Activated CD4-positive, alpha-beta memory T cell treated with anti-CD3 and anti-CD28 coated beads, Interleukin-2, amount 10 ng/mL, durations not matched to agents 7 days and 5 days (primary cell): Measurements from ENCODE around the gene ASMTL. TPM values are rescaled to one million over a fixed set of nuclear protein-coding genes. Genes with fewer than 3 reads are reported as not detected.
A peak's percentile ranks its signal among the peaks of the same experiment; 100 is the strongest.
"Not testable (repeated sequence)": the region's sequence is repeated elsewhere in the genome, so short reads cannot be mapped to it uniquely, and the experiment has no call there.

ENCODE experiments used
- CTCF ChIA-PET: fragments of 350-600 bp; sonication (Branson Sonifier 250); formaldehyde crosslinking; loops from one replicate; lab custom pipeline; 2021; ENCODE audit warnings: antibody characterized with exemption, inconsistent platforms; lab: Charles Lee
- POLR2A ChIA-PET: fragments of 350-600 bp; sonication (Branson Sonifier 250); formaldehyde crosslinking; loops from one replicate; lab custom pipeline; 2021; ENCODE audit warnings: antibody characterized with exemption; lab: Charles Lee
- DNase-seq: peaks from one replicate; pipeline ENCODE4 v3.0.0-alpha.2; 2020
- H3K27ac Mint-ChIP-seq: one replicate; pipeline ENCODE4 v1.8.0; 2021; ENCODE audit warnings: mild to moderate bottlenecking, mixed read lengths
- H3K27me3 Mint-ChIP-seq: one replicate; pipeline ENCODE4 v1.8.0; 2021; ENCODE audit warnings: mixed read lengths
- H3K36me3 Mint-ChIP-seq: one replicate; pipeline ENCODE4 v1.8.0; 2021; ENCODE audit warnings: low read depth, mixed read lengths
- H3K4me1 Mint-ChIP-seq: one replicate; pipeline ENCODE4 v1.8.0; 2021; ENCODE audit warnings: mixed read lengths
- H3K4me3 Mint-ChIP-seq: one replicate; pipeline ENCODE4 v1.8.0; 2021; ENCODE audit warnings: mild to moderate bottlenecking, mixed read lengths
- H3K9me3 Mint-ChIP-seq: one replicate; pipeline ENCODE4 v1.8.0; 2021; ENCODE audit warnings: mixed read lengths
- total RNA-seq, 2 experiments: library from RNA; stranded (reverse); gene quantifications; one replicate each; pipeline ENCODE4 v1.2.3, GENCODE V29; 2021

Gene ASMTL
- total RNA-seq, 2 experiments from 2014 or later = 62.2 to 63.3 TPM

- ChIA-PET CTCF (no interaction called here), POLR2A (no interaction called here)
- Mint-ChIP-seq H3K4me1 (peaks cover 66% of the 10 kb centered on the region), H3K27me3 (no peaks in the 10 kb centered on the region), H3K9me3 (no peaks in the 10 kb centered on the region), H3K36me3 (peaks cover 48% of the 10 kb centered on the region), H3K27ac (peak overlapping the region; percentile 92), H3K4me3 (peak overlapping the region; percentile 85)
- peak; percentile 88 for DNase-seq
Measured at GRCh38 chrX:1462596-1463251, 10.0 kb upstream of the ASMTL start.

- peaks cover 60% of the 10 kb centered on the region for H3K4me1 Mint-ChIP-seq
- DNase-seq = no peak
Measured at GRCh38 chrX:1462110-1462509, 9.4 kb upstream of the ASMTL start.

DNA sequence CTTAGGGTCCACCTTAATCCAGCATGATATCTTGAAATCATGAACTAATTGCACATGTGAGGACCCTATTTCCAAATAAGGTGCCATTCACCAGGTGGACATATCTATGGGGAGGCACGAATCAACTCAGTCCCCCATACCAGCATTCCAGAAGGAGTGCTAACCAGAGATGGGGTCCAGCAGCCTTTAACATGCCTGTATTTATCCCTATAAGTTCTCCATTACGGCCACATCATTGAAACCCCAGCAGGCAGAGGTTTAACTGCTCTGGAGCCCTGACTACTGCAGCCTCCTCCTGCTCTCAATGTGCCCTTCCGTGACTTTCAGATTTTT lies 3.2 kb upstream of the ASMTL start:
- POLR2A ChIA-PET = no interaction called here
- DNase-seq = no peak
- H3K36me3 Mint-ChIP-seq = no peaks in the 10 kb centered on the region
- no peaks in the 10 kb centered on the region for H3K27me3 Mint-ChIP-seq
- H3K27ac Mint-ChIP-seq = peak overlapping the region; percentile 4
- no peaks in the 10 kb centered on the region for H3K9me3 Mint-ChIP-seq
- peaks cover 26% of the 10 kb centered on the region for H3K4me1 Mint-ChIP-seq
- CTCF ChIA-PET = no interaction called here
- H3K4me3 Mint-ChIP-seq = no peak overlapping the region

More at GRCh38 chrX:1462110-1462509, 9.4 kb upstream of the ASMTL start:
- CTCF ChIA-PET = no interaction called here
- H3K9me3 Mint-ChIP-seq = no peaks in the 10 kb centered on the region
- peaks cover 43% of the 10 kb centered on the region for H3K36me3 Mint-ChIP-seq
- H3K27me3 Mint-ChIP-seq = no peaks in the 10 kb centered on the region
- POLR2A ChIA-PET = no interaction called here
- peak overlapping the region; percentile 92 for H3K27ac Mint-ChIP-seq
- peak overlapping the region; percentile 49 for H3K4me3 Mint-ChIP-seq

DNA sequence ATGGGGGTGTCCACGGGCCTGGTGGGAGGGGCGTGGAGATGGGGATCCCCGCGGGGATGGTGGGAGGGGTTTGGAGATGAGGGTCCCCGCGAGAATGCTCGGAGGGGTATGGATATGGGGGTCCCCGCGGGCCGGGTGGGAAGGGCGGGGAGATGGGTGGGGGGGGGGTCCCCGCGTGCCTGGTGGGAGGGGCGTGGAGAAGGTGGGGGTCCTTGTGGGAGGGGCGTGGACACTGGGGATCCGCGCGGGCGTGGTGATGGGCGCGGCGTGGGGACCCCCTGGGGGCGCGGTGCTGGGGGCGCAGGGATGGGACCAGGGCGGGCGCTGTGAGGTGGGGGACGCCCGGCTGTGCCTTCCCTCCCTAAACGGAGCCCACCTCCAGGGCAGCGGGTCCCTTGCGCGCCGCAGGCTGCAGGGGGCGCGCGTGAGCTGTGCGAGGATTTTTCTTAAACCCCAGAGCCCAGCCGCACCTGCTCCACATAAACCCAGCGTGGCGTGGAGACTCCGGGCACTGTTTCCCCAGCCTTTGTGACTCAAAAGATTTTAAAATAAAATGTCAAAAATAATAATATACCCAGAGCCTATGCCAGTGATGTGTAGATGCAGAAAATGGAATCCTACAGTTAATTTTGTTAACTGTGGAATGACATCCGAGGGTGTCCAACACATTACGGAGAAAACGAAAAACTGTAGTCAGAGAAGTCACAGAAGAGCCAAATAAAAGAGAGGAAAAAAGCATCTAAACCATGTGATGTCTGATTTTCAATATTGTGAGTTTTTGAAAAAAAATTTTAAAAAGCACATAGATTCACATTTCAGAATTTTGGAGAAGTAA lies 1.5 kb upstream of the ASMTL start:
- Mint-ChIP-seq H3K27ac (peak overlapping the region; percentile 79), H3K4me3 (peak overlapping the region; percentile 68), H3K4me1 (peaks cover 30% of the 10 kb centered on the region), H3K27me3 (no peaks in the 10 kb centered on the region), H3K36me3 (peaks cover 10% of the 10 kb centered on the region), H3K9me3 (peaks cover 8% of the 10 kb centered on the region)
- CTCF ChIA-PET = no interaction called here
- POLR2A ChIA-PET = no interaction called here
- DNase-seq = peak; percentile 93

- peak overlapping the region; percentile 83 for H3K4me3 Mint-ChIP-seq
- peak overlapping the region; percentile 95 for H3K27ac Mint-ChIP-seq
- H3K9me3 Mint-ChIP-seq = peaks cover 16% of the 10 kb centered on the region
- DNase-seq = no peak
- ChIA-PET CTCF (no interaction called here), POLR2A (no interaction called here)
- peaks cover 18% of the 10 kb centered on the region for H3K36me3 Mint-ChIP-seq
- peaks cover 38% of the 10 kb centered on the region for H3K4me1 Mint-ChIP-seq
- no peaks in the 10 kb centered on the region for H3K27me3 Mint-ChIP-seq
Measured at GRCh38 chrX:1453395-1453783, 680 bp upstream of the ASMTL start.

DNA sequence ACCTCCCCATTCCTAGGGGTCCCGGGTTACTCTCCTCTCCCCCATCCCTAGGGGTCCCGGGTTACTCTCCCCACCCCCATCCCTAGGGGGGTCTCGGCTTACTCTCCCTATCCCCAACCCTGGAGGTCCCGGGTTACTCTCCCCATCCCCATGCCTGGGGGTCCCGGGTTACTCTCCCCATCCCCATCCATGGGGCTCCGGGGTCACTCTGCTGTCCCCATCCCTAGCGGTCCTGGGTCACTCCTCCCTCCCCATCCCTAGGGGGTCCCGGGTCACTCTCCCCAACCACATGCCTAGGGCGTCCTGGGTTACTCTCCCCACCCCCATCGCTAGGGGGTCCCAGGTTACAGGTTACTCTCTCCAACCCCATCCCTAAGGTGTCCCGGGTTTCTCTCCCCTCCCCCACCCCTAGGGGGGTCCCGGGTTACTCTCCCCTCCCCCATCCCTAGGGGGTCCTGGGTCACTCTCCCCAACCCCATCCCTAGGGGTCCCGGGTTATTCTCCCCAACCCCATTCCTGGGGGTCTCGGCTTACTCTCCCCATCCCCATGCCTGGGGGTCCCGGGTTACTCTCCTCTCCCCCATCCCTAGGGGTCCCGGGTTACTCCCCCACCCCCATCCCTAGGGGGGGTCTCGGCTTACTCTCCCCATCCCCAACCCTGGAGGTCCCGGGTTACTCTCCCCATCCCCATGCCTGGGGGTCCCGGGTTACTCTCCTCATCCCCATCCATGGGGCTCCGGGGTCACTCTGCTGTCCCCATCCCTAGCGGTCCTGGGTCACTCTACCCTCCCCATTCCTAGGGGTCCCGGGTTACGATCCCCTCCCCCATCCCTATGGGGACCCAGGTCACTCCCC lies 821 bp downstream of the ASMTL start:
- DNase-seq = no peak
- Mint-ChIP-seq H3K9me3 (peaks cover 29% of the 10 kb centered on the region), H3K4me1 (peaks cover 48% of the 10 kb centered on the region), H3K27ac (peak overlapping the region; percentile 75), H3K27me3 (no peaks in the 10 kb centered on the region), H3K36me3 (peaks cover 33% of the 10 kb centered on the region), H3K4me3 (peak overlapping the region; percentile 83)
- CTCF ChIA-PET = no interaction called here
- POLR2A ChIA-PET = no interaction called here

GRCh38 chrX:1451251-1451660 lies 1.5 kb downstream of the ASMTL start:
- peak; percentile 24 for DNase-seq
- Mint-ChIP-seq H3K4me3 (peak overlapping the region; percentile 83), H3K36me3 (peaks cover 37% of the 10 kb centered on the region), H3K4me1 (peaks cover 45% of the 10 kb centered on the region), H3K9me3 (peaks cover 32% of the 10 kb centered on the region), H3K27me3 (no peaks in the 10 kb centered on the region), H3K27ac (no peak overlapping the region)
- POLR2A ChIA-PET = no interaction called here
- CTCF ChIA-PET = no interaction called here

DNA sequence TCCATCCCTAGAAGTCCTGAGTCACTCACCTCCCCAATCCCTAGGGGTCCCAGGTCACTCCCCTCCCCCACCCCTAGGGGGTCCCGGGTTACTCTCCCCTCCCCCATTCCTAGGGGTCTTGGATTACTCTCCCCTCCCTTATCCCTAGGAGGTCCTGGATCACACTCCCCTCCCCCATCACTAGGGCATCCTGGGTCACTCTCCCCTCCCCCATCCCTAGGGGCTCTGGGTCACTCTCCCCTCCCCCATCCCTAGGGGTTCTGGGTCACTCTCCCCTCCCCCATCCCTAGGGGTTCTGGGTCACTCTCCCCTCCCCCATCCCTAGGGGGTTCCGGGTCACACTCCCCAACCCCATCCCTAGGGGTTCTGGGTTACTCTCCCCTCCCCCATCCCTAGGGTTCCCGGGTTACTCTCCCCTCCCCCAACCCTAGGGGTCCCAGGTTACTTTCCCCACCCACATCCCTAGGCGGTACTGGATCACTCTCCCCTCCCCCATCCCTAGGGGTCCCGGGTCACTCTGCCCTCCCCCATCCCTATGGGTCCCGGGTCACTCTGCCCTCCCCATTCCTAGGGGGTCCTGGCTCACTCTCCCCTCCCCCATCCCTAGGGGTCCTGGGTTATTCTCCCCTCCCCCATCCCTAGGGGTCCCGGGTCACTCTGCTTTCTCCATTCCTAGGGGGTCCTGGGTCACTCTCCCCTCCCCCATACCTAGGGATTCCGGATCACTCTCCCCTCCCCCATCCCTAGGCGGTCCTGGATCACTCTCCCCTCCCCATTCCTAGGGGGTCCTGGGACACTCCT lies 2.1 kb downstream of the ASMTL start:
- peaks cover 32% of the 10 kb centered on the region for H3K9me3 Mint-ChIP-seq
- peaks cover 41% of the 10 kb centered on the region for H3K4me1 Mint-ChIP-seq
- H3K4me3 Mint-ChIP-seq = no peak overlapping the region
- H3K27ac Mint-ChIP-seq = no peak overlapping the region
- H3K36me3 Mint-ChIP-seq = peaks cover 43% of the 10 kb centered on the region
- ChIA-PET POLR2A (no interaction called here), CTCF (no interaction called here)
- DNase-seq = peak; percentile 23
- no peaks in the 10 kb centered on the region for H3K27me3 Mint-ChIP-seq

- Mint-ChIP-seq H3K4me1 (peaks cover 34% of the 10 kb centered on the region), H3K36me3 (peaks cover 50% of the 10 kb centered on the region), H3K9me3 (peaks cover 37% of the 10 kb centered on the region), H3K27ac (no peak overlapping the region), H3K4me3 (no peak overlapping the region), H3K27me3 (no peaks in the 10 kb centered on the region)
- POLR2A ChIA-PET = no interaction called here
- DNase-seq = peak; percentile 14
- CTCF ChIA-PET = no interaction called here
Measured at GRCh38 chrX:1449823-1450149, 2.9 kb downstream of the ASMTL start.

GRCh38 chrX:1449036-1449822 lies 3.5 kb downstream of the ASMTL start:
- Mint-ChIP-seq H3K27ac (no peak overlapping the region), H3K4me1 (peaks cover 29% of the 10 kb centered on the region), H3K4me3 (no peak overlapping the region), H3K27me3 (no peaks in the 10 kb centered on the region), H3K36me3 (peaks cover 56% of the 10 kb centered on the region), H3K9me3 (peaks cover 42% of the 10 kb centered on the region)
- POLR2A ChIA-PET = no interaction called here
- CTCF ChIA-PET = no interaction called here
- peak; percentile 14 for DNase-seq

GRCh38 chrX:1448573-1449001 lies 4.1 kb downstream of the ASMTL start:
- H3K36me3 Mint-ChIP-seq = peaks cover 62% of the 10 kb centered on the region

DNA sequence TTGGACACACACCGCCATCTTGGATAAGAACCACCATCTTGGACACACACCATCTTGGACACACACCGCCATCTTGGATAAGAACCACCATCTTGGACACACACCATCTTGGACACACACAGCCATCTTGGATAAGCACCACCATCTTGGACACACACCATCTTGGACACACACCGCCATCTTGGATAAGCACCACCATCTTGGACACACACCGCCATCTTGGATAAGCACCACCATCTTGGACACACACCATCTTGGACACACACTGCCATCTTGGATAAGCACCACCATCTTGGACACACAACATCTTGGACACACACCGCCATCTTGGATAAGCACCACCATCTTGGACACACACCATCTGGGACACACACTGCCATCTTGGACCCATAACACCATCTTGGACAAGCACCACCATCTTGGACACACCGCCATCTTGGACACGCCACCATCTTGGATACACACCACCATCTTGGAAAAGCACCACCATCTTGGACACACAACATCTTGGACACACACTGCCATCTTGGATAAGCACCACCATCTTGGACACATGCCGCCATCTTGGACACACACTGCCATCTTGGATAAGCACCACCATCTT lies 4.6 kb downstream of the ASMTL start:
- H3K27ac Mint-ChIP-seq, CTCF ChIA-PET, H3K27me3 Mint-ChIP-seq, H3K4me3 Mint-ChIP-seq, POLR2A ChIA-PET: not testable (repeated sequence)
- Mint-ChIP-seq H3K9me3 (peaks cover 48% of the 10 kb centered on the region), H3K4me1 (peaks cover 28% of the 10 kb centered on the region), H3K36me3 (peaks cover 67% of the 10 kb centered on the region)
- peak; percentile 16 for DNase-seq

More at GRCh38 chrX:1448573-1449001, 4.1 kb downstream of the ASMTL start:
- H3K4me3 Mint-ChIP-seq, POLR2A ChIA-PET, CTCF ChIA-PET, H3K27ac Mint-ChIP-seq, H3K27me3 Mint-ChIP-seq: not testable (repeated sequence)
- peak; percentile 15 for DNase-seq
- peaks cover 28% of the 10 kb centered on the region for H3K4me1 Mint-ChIP-seq
- peaks cover 45% of the 10 kb centered on the region for H3K9me3 Mint-ChIP-seq
